HepG2 (cell line): ENCODE measurements around the gene CCDC38. TPM values are rescaled to one million over a fixed set of nuclear protein-coding genes. Genes with fewer than 3 reads are reported as not detected.

ENCODE experiments used
- GATAD1 ChIP-seq: IDR thresholded peaks from 2 replicates; pipeline ENCODE4 v1.6.1; 2016; ENCODE audit warnings: missing genetic modification reagents, missing compliant biosample characterization
- TCF7 ChIP-seq: sonication (generic); IDR thresholded peaks from 2 replicates; pipeline ENCODE4 v1.6.1; 2016; ENCODE audit warnings: antibody characterized with exemption, low read depth
- polyA plus RNA-seq, 8 experiments: library from polyadenylated mRNA; depleted of rRNA in 3 of 8; stranded (reverse) in 7 of 8; unstranded in 1 of 8; fragments of >200 nt; fragmentation: Illumina TruSeq in 4 of 8; extraction: Trizol in 4 of 8; gene quantifications; 2 replicates each; pipeline versions ENCODE4 v1.2.1 to v1.2.3, GENCODE V29; 2011 to 2016; ENCODE audit warnings: low read depth in 4 of 8, missing spikeins in 1 of 8, mixed read lengths in 1 of 8; ENCODE audit not compliant: insufficient read depth in 1 of 8
- total RNA-seq, 5 experiments: library from RNA; depleted of rRNA; stranded (reverse); fragments of >200 nt; fragmentation: Illumina TruSeq; extraction: Trizol; gene quantifications; 2 replicates each; pipeline ENCODE4 v1.2.3, GENCODE V29; 2016; ENCODE audit warnings: low read depth in 1 of 5
- TF ChIP-seq, protein P1 (sequence below): sonication (generic); formaldehyde crosslinking; IDR thresholded peaks from one replicate; pipeline ENCODE4 v1.5.1; 2020; ENCODE audit warnings: mild to moderate bottlenecking, missing genetic modification reagents; ENCODE audit errors: not compliant biosample characterization
- TF ChIP-seq, protein P2 (sequence below): sonication (generic); formaldehyde crosslinking; IDR thresholded peaks from 2 replicates; pipeline ENCODE4 v1.9.0; 2022; ENCODE audit warnings: low read depth, missing genetic modification reagents

The CCDC38 gene
- total and polyA plus RNA-seq, 2 of the 13 experiments (the other 11 are each of a cell fraction or from before 2014, with no cell fraction given) = 0.24 to 0.32 TPM

DNA sequence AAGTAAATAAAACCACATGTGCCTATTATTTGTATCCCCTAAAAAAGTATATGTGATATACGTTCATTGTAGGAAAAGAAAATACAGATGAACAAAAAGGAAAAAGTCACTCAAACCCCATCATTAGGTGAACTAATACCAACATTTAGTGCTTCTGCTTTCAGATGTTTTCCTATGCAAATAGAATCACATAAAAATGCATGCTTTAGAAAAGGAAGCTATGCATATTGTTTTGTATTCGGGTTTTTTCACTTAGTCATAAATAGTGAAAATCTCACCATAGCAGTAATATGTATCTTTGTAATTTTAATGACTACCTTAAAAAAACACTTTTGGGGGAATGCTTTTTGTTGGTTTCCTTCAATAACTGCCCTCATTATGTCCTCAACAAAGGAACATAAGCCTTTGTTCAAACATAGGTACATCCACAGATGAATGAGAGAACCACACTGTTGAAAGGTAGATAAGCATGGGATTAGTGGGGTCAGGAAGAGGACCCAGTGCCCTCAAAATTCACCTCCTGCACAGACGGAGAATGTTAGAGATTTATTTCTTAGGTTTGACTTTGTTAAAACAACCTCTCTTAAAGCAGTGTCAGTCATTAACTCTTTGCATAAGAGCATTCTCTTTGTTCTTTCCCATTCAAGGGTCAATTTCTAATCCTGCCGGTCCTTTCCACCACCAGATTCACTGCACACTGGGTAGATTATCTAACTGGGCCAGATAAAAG, 7.2 kb upstream of the CCDC38 start (continued):
- TF ChIP-seq, protein P1, sequence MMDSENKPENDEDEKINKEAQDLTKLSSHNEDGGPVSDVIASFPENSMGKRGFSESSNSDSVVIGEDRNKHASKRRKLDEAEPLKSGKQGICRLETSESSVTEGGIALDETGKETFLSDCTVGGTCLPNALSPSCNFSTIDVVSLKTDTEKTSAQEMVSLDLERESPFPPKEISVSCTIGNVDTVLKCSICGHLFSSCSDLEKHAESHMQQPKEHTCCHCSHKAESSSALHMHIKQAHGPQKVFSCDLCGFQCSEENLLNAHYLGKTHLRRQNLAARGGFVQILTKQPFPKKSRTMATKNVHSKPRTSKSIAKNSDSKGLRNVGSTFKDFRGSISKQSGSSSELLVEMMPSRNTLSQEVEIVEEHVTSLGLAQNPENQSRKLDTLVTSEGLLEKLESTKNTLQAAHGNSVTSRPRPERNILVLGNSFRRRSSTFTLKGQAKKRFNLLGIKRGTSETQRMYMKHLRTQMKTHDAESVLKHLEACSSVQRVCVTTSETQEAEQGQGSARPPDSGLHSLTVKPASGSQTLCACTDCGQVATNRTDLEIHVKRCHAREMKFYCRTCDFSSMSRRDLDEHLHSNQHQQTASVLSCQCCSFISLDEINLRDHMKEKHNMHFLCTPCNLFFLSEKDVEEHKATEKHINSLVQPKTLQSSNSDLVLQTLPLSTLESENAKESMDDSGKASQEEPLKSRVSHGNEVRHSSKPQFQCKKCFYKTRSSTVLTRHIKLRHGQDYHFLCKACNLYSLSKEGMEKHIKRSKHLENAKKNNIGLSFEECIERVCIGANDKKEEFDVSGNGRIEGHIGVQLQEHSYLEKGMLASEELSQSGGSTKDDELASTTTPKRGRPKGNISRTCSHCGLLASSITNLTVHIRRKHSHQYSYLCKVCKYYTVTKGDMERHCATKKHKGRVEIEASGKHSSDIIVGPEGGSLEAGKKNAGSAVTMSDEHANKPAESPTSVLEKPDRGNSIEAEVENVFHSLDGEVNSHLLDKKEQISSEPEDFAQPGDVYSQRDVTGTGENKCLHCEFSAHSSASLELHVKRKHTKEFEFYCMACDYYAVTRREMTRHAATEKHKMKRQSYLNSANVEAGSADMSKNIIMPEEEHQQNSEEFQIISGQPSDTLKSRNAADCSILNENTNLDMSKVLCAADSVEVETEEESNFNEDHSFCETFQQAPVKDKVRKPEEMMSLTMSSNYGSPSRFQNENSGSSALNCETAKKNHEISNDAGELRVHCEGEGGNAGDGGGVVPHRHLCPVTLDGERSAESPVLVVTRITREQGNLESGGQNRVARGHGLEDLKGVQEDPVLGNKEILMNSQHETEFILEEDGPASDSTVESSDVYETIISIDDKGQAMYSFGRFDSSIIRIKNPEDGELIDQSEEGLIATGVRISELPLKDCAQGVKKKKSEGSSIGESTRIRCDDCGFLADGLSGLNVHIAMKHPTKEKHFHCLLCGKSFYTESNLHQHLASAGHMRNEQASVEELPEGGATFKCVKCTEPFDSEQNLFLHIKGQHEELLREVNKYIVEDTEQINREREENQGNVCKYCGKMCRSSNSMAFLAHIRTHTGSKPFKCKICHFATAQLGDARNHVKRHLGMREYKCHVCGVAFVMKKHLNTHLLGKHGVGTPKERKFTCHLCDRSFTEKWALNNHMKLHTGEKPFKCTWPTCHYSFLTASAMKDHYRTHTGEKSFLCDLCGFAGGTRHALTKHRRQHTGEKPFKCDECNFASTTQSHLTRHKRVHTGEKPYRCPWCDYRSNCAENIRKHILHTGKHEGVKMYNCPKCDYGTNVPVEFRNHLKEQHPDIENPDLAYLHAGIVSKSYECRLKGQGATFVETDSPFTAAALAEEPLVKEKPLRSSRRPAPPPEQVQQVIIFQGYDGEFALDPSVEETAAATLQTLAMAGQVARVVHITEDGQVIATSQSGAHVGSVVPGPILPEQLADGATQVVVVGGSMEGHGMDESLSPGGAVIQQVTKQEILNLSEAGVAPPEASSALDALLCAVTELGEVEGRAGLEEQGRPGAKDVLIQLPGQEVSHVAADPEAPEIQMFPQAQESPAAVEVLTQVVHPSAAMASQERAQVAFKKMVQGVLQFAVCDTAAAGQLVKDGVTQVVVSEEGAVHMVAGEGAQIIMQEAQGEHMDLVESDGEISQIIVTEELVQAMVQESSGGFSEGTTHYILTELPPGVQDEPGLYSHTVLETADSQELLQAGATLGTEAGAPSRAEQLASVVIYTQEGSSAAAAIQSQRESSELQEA (CRISPR knock-in tag) = no peak
- TF ChIP-seq TCF7 (peak; percentile 97), GATAD1 (CRISPR knock-in tag) (peak; percentile 35; the same call in 1 of the 2 replicates)
- TF ChIP-seq, protein P2, sequence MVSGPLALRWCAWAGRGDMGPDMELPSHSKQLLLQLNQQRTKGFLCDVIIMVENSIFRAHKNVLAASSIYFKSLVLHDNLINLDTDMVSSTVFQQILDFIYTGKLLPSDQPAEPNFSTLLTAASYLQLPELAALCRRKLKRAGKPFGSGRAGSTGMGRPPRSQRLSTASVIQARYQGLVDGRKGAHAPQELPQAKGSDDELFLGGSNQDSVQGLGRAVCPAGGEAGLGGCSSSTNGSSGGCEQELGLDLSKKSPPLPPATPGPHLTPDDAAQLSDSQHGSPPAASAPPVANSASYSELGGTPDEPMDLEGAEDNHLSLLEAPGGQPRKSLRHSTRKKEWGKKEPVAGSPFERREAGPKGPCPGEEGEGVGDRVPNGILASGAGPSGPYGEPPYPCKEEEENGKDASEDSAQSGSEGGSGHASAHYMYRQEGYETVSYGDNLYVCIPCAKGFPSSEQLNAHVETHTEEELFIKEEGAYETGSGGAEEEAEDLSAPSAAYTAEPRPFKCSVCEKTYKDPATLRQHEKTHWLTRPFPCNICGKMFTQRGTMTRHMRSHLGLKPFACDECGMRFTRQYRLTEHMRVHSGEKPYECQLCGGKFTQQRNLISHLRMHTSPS (CRISPR knock-in tag) = no peak
